Liver (tissue), 3 donors: ENCODE measurements around the gene DPP4.

Experiments used
- ATF3 ChIP-seq: IDR thresholded peaks from 2 replicates; pipeline ENCODE4 v1.6.1; 2016; ENCODE audit warnings: antibody characterized with exemption
- CTCF ChIP-seq: fragments of 150-350 bp; IDR thresholded peaks from 2 replicates; pipeline ENCODE4 v1.5.1; 2017; ENCODE audit warnings: improper control_type of control experiment, low read depth, low read length; ENCODE audit not compliant: missing input control
- FOXA1 ChIP-seq: IDR thresholded peaks from 2 replicates; pipeline ENCODE4 v1.6.1; 2016; ENCODE audit warnings: antibody characterized with exemption
- FOXA2 ChIP-seq: IDR thresholded peaks from 2 replicates; pipeline ENCODE4 v1.6.1; 2016; ENCODE audit warnings: antibody characterized with exemption
- SP1 ChIP-seq: IDR thresholded peaks from 2 replicates; pipeline ENCODE4 v1.6.1; 2018; ENCODE audit warnings: antibody characterized with exemption, mild to moderate bottlenecking
- TAF1 ChIP-seq: conservative IDR thresholded peaks from 2 replicates; pipeline ENCODE4 v1.6.1; 2016; ENCODE audit warnings: antibody characterized with exemption, mild to moderate bottlenecking
- YY1 ChIP-seq: IDR thresholded peaks from 2 replicates; pipeline ENCODE4 v1.6.1; 2016; ENCODE audit warnings: antibody characterized with exemption, mild to moderate bottlenecking
- donor health status: healthy.
- donor health status: healthy.

- TF ChIP-seq CTCF = no peak
- no peak for TF ChIP-seq FOXA1
- TF ChIP-seq SP1 = no peak
- no peak for TF ChIP-seq YY1
- TF ChIP-seq ATF3 = no peak
- no peak for TF ChIP-seq TAF1
- no peak for TF ChIP-seq FOXA2
Observed at GRCh38 chr2:161997916-161998471, 76.0 kb downstream of the DPP4 start.
